GM19238 (cell line): ENCODE data around the gene RMDN3.

Source experiments
- DNase-seq: peaks from one replicate; pipeline ENCODE4 v3.0.0; 2011; ENCODE audit warnings: low spot score; ENCODE audit not compliant: insufficient read length

The RMDN3 gene

DNA sequence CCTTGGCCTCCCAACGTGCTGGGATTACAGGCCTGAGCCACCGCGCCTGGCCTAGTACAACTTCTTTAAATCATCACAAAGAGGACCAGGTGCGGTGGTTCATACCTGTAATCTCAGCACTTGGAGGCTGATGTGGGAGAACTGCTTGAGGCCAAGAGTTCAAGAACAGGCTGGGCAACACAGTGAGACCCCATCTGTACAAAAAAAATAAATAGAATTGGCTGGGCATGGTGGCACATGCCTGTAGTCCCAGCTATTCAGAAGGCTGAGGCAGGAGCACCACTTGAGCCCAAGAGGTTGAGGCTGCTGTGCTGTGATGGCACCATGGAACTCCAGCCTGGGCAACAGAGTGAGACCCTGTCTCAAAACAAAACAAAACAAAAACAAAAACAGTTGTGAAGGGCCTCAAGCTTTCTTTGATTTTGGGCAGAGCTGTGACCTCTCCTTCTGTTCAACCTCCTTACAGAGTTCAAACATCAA, 5.9 kb downstream of the RMDN3 start:
- DNase-seq = no peak

DNA sequence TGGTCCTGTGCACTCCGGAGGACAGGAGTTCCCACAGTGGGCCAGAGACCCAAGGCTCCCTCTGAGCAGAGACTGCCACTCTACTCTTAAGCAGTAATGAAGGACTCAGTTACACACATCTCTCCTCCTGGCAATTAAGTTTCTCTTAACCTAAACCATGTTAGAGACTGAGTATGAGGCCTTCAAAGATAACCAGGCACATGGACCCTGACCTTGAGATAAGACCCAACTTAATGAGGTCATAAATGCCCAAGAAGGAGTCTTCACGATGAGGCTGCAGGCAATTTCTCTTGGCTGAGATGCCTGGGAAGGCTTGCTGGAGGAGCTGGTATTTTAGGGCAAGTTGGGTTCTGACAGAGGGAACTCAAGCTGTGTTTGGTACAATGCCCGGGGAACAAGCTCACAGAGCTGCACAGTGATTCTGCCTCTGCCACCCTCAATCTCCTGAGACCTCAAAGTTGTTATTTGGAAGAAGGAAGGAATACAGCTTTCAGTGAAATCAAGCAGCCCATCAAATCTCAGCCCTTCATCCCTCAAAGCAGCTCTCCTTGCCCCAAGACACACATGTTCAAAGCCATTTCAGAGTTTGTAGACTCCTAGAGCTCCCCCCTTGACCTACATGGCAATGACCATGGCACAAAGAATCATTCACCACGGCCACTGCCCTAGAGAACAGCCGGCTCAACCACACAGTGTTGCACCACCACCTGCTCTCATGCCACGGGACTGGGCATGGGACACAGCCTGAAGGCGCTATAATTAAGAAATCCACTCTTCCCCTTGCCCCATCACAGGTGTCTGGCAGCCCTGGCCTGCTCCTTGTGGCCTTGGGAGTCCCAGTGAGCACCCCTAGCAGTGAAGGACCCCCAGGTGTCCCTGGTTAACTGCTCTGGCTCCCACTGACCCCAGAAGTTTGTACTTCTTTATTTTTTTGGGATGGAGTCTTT, 7.1 kb downstream of the RMDN3 start:
- no peak for DNase-seq

DNA sequence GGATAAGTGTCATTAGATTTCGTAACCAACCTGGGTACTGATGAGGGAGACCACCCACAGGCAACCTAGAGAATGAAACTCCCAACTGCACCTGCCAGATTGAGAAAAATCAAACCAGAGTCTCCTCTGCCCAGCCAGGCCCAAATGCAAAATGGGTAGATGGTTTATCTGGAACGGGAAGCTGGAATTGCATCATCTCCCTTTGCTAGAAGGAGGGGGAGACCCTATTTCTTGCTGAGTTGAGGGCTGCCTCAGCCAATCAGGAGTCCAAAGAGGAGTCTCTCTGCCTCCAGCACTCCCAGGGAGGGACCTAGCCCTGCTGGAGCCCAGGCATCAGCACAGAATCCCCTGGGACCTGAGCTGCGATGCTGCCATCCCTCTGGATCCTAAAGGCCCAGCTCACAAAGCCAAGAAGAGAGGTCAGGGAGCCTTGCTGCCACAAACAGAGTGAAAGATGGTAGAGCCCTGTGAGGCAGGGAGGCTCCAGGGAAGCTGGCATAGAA, 8.1 kb downstream of the RMDN3 start:
- no peak for DNase-seq

DNA sequence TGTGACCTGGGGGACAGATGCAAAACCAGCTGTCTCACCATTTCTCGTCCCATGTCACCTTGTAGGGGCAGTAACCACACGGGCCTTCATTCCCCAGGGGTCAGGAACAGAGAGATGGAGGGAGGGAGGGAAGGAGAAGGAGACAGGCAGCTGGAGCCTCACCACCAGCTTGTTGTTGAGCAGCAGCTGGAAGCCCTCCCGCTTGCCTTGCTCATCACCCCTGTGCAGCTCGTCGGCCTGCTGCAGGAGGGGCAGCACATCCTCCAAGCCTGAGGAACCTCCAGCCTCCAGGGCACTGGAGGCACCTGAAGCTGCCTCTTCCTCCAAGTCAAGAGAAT, 10.3 kb downstream of the RMDN3 start:
- no peak for DNase-seq

DNA sequence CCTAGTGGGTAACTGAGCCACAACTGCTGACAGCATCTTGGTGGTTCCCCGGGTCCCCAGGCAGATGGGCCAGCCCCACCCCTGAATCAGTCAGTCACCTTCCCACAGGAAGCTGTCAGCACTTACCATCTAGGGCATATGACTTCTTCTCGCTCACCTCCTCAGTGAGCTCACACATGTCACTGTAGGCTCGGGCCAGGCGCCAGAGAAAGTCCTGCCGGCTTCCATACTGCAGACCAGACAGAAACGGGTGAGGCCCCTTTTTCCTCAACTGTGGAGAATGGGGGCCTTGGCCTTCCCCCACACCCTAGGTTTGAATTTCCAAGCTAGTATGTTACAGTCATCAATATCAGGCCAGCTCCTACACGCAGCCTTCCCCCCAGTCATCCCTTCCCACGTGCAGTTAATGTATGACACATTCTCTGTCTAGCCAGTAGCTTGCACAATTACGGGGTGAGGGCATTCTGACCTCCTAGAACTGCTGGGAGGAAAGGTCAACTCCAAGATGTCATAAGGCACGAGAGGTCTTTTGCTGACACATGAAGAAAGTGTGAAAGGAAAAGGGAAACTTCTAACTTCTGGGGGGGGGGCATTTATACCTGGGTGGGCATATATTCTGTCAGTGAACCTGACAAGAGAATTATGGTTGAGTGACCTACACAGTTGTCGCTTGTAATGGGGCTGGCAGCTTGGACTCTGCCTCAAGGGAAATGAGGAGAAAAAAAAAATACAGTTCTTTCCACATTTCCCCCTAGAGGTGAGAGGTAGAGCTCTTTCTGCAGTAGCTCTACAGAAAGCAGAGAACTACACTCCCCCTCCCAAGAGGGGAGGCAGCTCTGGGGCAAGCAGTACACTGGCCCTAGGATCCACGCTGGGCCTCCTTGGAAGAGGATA, 10.9 kb downstream of the RMDN3 start:
- no peak for DNase-seq

DNA sequence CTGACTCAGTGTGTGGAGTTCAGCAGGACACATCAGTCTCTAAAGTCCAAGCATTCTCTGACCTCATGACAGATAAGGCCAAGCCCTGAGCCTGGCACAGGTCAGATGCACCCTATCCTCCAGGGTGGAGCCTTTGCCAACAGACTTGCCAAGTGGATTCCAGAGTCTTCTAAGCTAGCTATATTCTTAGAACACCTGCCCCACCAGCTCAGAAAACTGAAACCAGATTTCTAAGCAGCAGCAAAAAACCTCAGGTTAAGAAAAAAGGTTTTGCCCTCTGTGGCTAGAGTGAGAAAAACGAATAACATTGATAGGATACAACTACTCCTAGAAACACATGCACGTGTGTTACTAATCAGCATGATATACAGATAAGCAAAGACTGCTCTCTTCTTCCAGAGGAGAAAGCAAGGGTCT, 11.6 kb downstream of the RMDN3 start:
- no peak for DNase-seq

DNA sequence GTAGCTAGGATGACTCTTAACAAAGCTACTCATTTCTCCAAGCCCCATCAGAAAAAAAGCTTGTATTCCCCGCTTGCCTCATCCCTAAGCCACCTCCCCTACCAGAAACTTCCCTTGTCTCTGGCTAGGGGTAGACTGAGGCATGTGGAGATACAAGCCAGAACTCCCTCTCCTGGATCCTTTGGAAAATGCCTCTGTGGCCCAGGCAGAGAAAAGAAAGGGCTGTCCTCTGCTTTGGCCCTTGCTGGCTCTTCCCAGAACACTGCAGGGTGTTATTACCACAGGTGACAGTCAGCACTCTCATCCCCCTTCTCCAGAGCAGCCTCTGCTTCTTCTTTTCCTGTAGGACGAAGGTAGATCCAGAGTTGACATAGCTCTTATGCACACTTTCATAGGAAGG, 15.2 kb downstream of the RMDN3 start:
- DNase-seq = no peak

DNA sequence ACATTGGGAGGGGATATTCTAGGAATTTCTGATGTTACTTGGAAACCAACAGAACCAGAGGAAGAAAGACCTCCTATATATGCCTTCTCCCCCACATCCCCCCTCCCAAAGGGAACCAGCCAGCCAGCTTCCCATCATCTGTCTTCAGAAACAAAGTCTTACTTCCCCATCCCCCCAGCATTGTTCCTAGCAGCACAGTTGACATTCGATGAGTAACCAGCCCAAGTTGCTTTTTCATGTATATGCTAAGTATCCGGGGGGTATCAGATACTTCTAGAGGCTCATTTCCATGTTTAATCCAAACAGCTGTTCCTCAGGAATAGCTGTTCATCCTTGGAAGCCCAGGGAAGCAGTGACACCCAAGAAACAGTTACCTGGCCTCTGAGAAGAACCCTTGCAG, 16.0 kb downstream of the RMDN3 start:
- DNase-seq = no peak

DNA sequence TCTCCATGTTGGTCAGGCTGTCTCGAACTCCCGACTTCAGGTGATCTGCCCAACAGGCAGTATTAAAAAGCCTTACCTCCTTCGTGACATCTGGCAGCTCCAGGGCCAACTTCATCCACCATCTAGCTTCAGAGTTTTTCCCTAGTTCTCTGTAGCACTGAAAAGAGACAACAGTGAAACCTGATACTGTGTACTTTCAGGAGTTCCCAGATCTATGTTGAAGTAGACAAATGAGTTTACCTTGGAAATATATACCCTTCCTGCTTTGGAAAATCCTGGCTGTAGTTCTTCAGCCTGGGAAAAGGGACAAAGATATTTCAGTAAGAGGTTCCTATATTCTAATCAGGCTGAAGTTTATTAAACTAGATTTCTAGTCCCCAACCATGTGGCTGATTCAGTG, 18.0 kb downstream of the RMDN3 start:
- no peak for DNase-seq

DNA sequence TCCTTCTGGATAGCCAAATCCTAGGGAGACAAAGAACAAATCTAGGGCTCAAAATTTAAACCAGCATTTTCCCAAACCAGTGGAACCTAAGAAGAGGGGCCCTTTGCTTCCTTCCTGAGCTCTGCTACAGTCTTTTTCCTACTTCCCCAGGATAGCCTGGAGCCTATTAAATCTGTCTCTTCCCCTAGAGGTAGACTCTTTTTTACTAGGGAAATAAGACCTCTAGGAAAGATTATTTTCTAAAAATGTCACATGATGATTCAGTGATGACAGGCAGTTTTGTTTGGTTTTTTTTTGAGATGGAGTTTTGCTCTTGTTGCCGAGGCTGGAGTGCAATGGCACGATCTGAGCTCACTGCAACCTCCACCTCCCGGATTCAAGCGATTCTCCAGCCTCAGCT, 18.5 kb downstream of the RMDN3 start:
- no peak for DNase-seq

DNA sequence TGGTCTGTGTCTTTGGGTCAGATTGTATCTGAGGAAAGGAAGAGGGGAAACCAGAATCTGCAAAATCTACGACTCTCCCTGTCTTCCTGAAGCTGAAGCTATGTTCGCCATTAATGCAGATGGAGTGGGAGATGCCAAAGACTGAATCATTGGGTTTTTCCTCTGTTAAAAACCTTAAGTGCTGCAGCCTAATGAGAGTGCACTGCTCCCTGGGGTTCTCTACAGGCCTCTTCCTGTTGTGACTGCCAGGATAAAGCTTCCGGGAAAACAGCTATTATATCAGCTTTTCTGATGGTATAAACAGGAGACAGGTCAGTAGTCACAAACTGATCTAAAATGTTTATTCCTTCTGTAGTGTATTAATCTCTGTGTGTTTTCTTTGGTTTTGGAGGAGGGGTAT, 24.0 kb downstream of the RMDN3 start:
- DNase-seq = no peak

DNA sequence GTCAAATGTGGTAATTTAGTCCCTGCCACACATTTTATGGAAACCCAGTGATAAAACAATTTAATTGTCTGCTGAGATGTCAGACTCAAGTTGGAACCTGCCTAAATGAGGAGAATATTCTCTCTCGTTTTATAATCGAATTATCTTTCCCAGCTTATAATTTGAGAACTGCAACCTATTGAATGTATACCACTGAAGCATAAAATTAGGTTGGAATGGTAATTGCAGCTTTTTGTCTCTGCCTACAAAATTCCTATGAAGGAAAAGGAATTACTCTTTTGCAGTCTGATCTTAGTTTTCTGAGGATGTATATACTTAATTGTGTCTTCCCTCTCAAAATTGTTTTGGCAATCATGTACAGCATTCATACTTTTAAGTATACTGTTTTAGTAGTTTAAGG, 31.1 kb downstream of the RMDN3 start:
- no peak for DNase-seq

DNA sequence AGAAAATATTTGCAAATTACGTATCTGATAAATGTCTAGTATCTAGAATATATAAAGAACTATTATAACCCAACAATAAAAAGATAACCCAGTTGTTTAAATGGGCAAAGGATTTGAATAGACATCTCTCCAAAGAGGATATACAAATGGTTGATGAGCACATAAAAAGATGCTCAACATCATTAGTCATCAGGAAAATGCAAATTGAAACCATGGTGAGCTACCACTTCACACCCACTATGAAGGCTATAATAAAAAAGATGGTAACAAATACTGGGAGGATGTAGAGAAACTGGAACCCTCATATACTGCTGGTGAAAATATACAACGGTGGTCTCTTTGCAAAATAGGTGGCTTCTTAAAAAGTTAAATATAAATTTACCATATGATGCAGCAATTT, 32.1 kb downstream of the RMDN3 start:
- DNase-seq = no peak

DNA sequence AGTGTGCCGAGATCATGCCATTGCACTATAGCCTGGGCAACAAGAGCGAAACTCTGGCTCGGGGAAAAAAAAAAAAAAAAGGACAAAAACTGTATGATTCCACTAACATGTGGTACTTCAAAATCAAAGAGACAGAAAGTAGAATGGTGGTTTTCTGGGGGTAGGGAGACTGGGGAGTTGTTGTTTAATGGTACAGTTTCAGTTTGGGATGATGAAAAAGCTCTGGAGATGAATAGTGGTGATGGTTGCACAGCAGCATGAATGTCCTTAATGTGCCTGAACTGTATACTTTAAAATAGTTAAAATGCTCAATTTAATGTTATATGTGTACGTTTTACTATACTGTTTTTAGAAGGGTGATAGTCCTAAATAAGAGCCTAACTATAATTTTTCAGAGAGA, 32.7 kb downstream of the RMDN3 start:
- no peak for DNase-seq

DNA sequence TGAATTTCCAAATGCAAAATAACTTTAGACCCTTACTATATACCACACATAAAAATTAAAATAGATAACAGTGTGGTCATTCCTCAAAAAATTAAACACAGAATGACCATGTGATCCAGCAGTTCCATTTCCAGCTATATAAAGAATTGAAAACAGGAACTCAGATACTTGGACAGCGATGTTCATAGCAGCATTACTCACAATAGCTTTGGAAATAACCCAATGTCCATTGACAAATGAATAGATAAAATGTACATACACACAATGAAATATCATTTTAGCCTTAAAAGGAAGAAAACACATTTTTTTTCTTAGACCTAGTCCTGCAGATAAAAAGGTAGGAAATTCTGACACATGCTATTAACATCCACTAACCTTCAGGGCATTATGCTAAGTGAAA, 33.4 kb downstream of the RMDN3 start:
- no peak for DNase-seq

DNA sequence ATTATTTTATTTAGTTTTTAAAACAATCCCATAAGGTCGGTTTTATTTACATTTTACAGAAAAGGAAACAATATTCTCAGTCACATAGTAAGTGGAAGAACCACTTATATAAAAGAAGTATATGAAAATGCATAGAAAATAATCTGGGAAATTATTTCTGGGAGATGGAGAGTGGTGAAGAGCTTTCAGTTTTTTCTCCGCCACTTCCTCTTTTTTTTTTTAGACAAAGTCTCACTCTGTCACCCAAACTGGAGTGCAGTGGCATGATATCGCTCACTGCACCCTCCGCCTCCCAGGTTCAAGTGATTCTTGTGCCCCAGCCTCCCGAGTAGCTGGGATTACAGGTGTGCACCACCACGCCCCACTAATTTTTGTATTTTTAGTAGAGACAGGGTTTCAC, 38.9 kb downstream of the RMDN3 start:
- DNase-seq = no peak

DNA sequence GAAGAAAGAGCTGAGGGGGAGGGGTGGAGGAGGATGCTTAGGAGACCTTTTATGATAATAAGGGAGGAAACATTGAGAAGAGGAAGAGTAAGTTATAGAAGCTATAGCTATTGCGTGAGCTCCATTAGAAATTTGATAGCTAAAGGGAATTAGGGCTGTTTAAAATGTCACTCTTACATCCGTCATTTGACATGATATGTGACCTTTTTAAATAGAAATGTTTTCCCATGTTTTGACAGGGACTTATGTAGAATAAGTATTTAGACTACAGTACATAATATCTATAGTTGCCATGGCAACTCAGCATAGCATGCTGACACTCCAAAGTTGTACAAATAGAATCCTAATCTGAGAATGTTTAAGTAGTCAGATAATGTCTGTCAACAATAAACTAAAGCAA, 40.9 kb downstream of the RMDN3 start:
- DNase-seq = no peak

DNA sequence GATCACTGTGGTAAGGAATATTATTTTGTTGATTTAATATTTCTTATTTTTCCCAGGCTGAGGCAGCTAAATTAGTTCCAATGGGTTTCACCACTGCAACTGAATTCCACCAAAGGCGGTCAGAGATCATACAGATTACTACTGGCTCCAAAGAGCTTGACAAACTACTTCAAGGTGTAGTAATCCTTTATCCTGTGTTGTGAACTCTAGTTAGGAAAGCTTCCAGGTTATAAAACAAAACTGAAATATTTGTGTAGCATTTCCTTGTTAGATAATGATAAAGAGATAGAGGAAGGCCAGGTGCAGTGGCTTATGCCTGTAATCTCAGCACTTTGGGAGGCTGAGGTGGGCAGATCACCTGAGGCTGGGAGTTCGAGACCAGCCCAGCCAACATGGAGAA, 48.9 kb downstream of the RMDN3 start:
- no peak for DNase-seq

DNA sequence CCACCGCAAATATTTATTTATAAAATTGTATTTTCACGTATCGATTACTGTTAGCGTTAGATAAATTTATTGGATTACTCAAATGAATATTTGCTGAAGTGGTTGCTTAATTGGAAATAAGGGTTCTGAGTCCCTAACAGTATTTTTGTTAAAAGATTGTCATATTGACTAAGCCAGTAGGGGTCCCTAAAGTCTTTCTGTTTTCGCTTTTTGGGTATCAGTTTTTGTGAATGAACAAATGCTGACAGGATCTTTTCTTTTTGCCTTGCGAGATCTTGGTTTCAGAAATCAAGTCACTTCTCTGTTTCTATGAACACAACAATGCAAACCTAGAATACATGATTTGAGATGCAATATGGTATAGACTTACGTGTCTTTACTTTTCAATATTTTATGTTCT, 53.0 kb downstream of the RMDN3 start:
- peak; percentile 7 for DNase-seq

DNA sequence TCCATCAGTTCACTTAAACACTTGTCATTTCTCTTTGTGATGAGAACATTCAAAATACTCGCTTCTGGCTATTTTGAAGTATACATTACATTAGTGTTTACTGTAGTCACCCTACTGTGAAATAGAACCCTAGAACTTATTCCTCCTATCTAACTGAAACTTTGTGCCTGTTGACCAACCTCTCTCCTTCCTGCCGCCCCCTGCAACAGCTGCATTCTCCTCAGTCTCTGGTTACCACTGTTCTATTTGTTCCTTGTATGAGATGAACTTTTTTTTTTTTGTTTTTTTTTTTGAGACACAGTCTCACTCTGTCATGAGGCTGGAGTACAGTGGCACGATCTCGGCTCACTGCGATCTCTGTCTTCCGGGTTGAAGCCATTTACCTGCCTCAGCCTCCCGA, 57.1 kb downstream of the RMDN3 start:
- DNase-seq = no peak

DNA sequence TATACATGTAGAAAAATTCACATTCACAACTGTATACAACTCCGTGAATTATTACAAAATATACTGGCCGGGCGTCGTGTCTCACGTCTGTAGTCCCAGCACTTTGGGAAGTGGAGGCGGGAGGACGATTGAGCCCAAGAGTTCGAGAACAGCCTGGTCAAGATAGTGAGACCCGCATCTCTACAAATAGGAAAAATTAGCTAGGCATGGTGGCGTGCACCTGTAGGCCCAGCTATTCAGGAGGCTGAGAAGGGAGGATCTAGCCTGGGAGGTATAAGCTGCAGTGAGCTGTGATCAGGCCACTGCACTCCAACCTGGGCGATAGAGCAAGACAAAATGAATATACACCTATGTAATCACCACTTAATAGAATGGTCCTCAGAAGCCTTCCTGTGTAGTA, 58.8 kb downstream of the RMDN3 start:
- DNase-seq = no peak

DNA sequence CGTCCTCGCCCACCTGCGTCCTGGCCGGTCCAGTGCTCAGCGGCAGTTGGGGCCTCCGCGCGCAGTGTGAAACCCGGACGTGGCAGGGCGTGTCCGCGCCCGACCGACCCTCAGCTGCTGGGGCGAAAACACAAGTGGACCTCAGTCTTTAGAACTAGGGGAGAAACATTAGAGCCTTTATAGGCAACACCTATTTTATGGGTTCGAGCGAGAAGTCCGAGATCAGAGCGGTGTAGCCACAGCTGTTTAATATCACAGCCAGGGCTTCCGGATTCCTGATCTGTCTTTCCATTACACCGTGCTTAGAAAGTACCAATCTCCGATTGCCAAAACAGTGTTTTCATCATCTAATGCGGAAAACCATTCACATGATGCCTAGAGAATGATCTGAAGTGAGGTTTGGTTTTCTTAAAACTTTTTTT, 59.6 kb downstream of the RMDN3 start:
- peak; percentile 41 for DNase-seq
